ENCODE measurements around the gene DOCK2.

The DOCK2 gene

GRCh38 chr5:169911448-169912212 lies 274.6 kb downstream of the DOCK2 start:
- DNase-seq: no peak

GRCh38 chr5:169913479-169913878 lies 276.4 kb downstream of the DOCK2 start:
- DNase-seq: no peak

GRCh38 chr5:169914766-169915165 lies 277.7 kb downstream of the DOCK2 start:
- DNase-seq: no peak

GRCh38 chr5:169917500-169917899 lies 280.4 kb downstream of the DOCK2 start:
- DNase-seq: no peak

- DNase-seq: no peak
Observed at GRCh38 chr5:169918228-169918627, 281.2 kb downstream of the DOCK2 start.

- no peak for DNase-seq
Observed at GRCh38 chr5:169920474-169920873, 283.4 kb downstream of the DOCK2 start.

- DNase-seq: no peak
Observed at GRCh38 chr5:169921384-169921783, 284.3 kb downstream of the DOCK2 start.

- DNase-seq: no peak
Observed at GRCh38 chr5:169921949-169922348, 284.9 kb downstream of the DOCK2 start.

GRCh38 chr5:169922474-169922873 lies 285.4 kb downstream of the DOCK2 start:
- no peak for DNase-seq

GRCh38 chr5:169923988-169924387 lies 286.9 kb downstream of the DOCK2 start:
- no peak for DNase-seq

GRCh38 chr5:169933127-169933526 lies 296.1 kb downstream of the DOCK2 start:
- no peak for DNase-seq

GRCh38 chr5:169933616-169934015 lies 296.5 kb downstream of the DOCK2 start:
- no peak for DNase-seq

- no peak for DNase-seq
Observed at GRCh38 chr5:169934990-169935389, 297.9 kb downstream of the DOCK2 start.

- no peak for DNase-seq
Observed at GRCh38 chr5:169935762-169936161, 298.7 kb downstream of the DOCK2 start.

GRCh38 chr5:169938439-169938838 lies 301.4 kb downstream of the DOCK2 start:
- DNase-seq: no peak

- no peak for DNase-seq
Observed at GRCh38 chr5:169939731-169940130, 302.7 kb downstream of the DOCK2 start.

- no peak for DNase-seq
Observed at GRCh38 chr5:169941542-169941941, 304.5 kb downstream of the DOCK2 start.

GRCh38 chr5:169942181-169942580 lies 305.1 kb downstream of the DOCK2 start:
- no peak for DNase-seq

- DNase-seq: no peak
Observed at GRCh38 chr5:169943026-169943425, 306.0 kb downstream of the DOCK2 start.

- no peak for DNase-seq
Observed at GRCh38 chr5:169944115-169944514, 307.0 kb downstream of the DOCK2 start.

GRCh38 chr5:169944922-169945680 lies 308.0 kb downstream of the DOCK2 start:
- no peak for DNase-seq

GRCh38 chr5:169945831-169946261 lies 308.8 kb downstream of the DOCK2 start:
- no peak for DNase-seq

- DNase-seq: no peak
Observed at GRCh38 chr5:169946743-169947295, 309.7 kb downstream of the DOCK2 start.

GRCh38 chr5:169950333-169950732 lies 313.3 kb downstream of the DOCK2 start:
- DNase-seq: no peak
